HG03045 (cell line): ENCODE measurements around the gene SAE1.
A peak's percentile ranks its signal among the peaks of the same experiment; 100 is the strongest.
"Not testable (repeated sequence)": the region's sequence is repeated elsewhere in the genome, so short reads cannot be mapped to it uniquely, and the experiment has no call there.

Experiments
- ATAC-seq: cut with Tn5 transposase; IDR thresholded peaks from one replicate; pipeline ENCODE4 v1.9.1; 2021; ENCODE audit warnings: mild to moderate bottlenecking, moderate library complexity; ENCODE audit not compliant: unreplicated experiment

The SAE1 gene

DNA sequence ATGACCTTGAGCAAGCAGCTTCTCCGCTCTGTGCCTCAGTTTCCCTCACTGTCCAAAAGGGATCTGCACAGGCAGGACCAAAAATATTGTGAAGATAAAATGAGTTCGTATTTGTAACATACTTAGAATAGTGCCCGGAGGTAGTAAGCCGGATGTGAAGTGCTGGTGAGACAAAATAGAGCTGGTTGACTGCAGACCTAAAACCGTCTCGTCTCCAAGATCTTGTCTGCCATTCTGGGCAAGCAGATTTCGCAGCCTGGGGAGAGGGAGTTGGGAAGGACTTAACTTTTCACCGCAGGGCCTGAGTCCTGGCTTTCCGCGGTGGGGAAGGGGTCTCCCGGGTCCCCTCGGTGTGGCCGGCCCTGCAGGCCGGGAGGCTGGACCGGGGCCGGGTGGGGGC, 108.5 kb downstream of the SAE1 start:
- no peak for ATAC-seq

DNA sequence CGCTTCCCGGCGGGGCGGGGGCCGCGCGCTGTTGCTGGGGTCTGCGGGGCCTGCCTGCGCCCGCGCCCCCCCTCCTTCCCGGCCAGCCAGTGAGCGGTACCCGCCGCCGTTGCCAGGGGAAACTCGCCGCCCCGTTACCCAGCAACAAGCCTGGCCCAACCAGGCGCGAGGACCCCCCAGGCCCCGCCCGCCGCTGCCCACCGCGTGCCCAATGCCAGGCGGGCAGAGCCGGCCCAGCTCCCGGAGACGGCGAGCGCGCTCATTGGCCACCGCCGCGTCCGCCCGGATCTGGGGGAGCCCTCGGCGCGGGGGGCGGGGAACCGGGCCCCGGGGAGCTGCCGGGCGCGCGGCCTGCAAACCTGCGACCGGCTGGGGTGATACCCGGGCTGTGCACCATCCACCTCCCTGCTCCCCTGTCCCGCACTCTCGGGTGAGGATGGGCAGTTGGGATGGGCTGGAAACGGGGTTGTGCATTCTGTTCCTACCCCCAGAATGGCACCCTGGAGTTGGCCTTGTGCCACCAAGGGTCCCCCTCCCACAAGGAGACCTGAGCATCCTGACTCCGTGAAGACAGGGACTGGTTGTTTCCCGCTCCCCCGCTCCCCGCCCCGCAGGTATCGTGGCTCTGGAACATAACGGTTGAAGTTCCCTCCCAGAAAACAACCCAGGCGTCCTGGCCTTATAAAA, 109.1 kb downstream of the SAE1 start:
- ATAC-seq = no peak

DNA sequence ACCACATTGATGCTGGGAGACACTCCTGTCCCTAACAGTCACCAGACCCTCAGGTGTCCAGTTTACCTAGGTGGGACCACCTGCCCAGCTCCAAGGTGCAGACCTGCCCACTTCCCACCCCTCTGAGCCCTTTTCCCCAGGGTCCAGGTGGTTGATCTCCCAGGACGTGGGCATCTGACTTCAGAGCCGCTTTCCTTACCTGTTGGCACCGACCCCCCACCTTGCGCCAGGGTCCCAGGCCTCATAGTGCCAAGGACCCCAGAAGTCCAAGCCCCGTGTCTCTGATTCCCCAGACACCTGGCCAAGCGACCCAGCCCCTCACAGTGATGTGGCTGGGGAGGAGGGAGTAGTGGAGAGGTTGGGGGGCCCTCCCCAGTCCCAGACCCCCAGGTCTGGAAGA, 109.9 kb downstream of the SAE1 start:
- ATAC-seq = no peak

DNA sequence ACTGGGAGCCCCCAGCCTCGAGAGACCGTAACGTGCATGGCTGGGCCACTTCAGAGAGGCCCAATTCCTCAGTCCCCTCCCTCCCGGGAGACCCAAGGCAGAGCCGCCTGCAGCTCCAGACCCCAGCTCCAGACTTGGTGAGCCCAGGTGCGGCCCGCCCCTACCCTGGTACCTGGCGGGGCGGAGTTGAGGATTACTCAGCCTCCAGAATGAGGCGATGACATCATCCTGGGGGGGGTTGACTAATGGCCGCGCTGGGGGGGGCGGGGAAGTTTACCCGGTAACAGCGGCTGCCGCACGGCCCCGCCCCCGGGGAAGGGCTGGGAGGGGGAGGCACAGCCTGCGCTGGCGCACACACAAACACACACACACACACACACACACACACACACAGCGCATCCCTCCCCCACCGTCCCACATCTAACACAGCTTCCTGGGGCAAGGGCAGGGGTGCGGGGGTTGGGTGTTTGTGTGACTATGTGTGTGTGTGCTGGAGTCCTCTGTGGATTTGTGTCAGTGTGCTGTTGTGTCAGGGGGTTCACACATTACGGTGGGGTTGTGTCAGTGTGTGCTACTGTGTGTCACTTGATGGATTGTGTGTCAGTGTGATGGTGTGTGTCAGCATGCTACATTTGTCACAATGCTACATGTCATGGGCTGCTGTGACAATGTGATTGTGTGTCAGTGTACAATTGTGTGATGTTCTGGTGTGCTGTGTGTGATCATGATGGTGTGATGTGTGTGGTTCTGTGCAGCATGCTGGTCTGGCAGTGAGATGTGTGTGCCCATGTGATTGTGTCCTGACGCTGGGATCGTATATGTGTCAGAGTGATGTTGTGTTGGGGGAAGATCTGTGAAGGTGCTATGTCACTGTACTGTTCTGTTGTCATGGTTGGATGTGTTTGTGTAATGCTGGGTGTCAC, 110.6 kb downstream of the SAE1 start:
- ATAC-seq = no peak

DNA sequence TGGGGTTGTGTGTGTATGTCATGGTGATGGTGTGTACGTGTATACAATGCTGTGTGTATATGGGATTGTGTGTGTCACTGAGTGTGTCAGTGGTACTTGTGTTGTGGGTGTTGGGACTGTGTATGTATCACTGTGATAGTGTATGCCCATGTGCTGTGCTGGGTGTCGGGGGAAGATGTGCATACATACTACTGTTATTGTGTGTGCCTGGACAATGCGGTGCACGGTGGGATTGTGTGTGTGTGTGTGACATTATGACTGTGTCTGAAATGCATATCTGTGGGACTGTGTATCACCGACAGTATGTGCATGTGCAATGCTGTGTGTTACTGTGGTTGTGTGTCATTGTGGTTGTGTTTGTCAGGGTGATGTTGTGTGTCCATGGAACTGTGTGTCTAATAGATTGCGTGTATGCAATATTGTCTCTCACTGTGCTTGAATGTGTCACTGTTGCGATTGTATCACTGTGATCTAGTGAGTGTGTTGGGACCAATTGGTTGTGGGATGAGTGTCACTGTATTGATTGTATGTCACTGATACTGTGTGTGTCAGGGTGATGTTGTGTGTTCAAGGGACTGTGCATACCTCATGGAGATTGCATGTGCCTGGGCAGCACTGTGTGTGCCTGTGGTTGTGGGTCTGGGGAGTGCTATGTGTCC, 111.4 kb downstream of the SAE1 start:
- no peak for ATAC-seq

DNA sequence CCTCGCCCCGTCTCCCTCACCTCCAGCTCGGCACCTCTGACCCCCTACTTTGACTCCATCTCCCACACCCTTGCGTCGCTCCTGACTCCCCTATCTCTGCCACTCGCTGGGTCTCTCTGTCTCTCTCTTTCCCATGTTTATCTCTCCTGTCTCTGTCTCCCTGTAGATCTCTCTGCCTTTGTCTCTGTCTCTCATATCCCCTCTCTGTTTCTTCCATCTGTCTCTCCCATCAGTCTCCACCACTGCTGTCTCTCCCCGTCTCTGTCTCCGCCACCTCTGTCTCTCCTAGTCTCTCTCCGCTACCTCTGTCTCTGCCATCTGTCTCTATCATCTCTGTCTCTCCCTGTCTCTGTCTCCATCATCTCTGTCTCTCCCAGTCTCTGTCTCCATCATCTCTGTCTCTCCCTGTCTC, 112.7 kb downstream of the SAE1 start:
- no peak for ATAC-seq

DNA sequence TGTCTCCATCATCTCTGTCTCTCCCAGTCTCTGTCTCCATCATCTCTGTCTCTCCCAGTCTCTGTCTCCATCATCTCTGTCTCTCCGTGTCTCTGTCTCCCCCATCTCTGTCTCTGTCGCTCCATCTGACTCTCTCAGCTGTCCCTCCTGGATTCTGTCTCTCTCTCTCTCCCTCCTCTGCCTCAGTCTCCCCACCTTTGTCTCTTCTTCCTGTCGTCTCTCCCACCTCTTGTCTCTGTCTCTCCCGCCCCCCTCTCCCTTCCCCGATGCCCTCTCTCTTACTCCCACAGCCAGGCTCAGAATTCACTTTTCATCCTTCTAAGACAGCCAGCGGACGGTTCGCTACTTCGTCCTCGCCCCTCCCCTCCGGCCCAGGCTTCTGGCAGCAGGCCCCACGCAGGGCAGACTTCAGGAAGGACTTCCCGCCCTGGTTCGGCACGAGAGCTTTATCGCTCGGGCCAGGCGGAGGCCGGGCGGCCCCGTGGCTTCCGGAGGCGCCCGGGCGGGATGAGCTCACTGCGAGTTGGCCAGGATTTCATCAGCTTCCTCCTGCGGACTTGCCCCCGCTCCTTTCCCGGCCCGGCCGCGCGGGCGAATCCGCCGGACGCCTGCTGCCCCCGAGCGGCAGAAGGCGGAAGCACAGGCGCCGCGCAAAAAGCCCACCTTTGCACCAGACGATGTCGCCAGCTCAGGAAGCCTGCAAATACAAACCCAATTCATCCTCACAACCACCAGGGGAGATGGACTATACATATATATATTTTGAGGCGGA, 113.3 kb downstream of the SAE1 start:
- peak; percentile 45 for ATAC-seq

DNA sequence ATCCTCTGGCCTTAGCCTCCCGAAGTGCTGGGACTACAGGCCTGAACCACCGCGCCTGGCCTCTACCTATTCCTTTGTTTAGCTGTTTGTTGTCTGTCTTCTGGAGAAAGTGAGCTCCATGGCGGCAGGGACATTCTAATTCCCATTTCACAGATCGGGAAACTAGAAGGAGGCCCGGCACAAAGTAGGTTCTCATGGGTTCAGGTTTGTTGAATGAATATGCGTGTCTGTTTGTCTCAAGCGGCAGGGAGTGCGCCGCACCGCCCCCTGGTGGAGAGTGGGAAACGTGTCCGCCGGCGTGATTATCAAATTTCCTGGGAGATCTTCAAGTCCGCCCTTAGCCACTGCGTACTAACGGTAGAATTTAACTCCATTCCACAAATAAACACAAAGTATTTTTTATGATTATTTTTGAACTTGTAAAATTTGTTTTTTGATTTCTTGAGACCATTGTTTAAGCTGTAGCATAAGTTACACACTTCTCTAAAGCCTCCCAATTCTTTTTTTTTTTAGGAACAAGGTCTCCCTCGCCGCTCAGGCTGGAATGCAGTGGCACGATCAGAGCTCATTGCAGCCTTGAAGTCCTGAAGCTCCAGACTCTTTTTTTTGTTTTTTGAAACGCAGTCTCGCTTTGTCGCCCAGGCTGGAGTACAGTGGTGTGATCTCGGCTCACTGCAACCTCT, 116.8 kb downstream of the SAE1 start:
- no peak for ATAC-seq

DNA sequence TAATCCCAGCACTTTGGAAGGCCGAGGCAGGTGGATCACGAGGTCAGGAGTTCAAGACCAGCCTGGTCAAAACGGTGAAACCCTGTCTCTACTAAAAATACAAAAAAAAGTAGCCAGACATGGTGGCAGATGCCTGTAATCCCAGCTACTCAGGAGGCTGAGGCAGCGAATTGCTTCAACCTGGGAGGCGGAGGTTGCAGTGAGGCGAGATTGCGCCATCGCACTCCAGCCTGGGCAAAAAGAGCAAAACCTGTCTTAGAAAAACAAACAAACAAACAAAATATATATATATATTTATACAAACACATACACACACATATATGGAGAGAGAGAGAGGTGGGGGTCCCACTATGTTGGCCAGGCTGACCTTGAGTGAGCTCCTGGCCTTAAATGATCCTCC, 122.4 kb downstream of the SAE1 start:
- not testable (repeated sequence) for ATAC-seq

DNA sequence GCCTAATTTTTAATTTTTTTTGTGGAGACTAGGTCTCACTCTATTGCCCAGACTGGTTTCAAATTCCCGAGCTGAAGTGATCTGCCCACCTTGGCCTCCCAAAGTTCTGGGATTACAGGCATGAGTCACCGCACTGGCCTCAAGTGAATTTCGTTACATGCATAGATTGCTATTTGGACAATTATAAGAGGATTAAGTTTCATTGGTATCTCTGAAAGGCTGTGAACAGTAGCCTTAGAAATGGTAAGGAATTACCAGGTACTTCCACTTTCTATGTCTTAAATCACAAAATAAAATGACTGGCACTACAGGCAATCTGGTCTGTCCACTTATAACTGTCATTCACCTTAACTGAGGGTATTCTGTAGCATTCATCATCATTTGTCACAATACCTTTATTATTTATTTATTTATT, 122.8 kb downstream of the SAE1 start:
- no peak for ATAC-seq

DNA sequence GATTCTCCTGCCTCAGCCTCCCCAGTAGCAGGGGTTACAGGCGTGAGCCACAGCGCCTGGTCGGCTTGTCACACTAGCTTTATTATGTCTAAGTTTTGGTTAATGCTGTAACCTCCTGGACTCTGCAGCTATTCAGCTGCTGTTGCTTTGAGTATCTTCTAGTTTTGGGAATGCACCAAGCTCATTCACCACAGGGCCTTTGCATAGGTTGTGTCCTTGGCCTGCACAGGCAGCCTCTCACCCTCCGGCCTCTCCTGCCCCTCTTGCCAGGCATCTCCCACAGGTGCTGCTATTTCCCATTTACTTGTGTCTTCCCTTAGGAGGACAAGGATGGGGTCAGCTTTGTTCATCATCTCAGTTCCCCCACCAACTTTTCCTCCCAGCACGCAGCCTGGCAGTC, 123.3 kb downstream of the SAE1 start:
- no peak for ATAC-seq

DNA sequence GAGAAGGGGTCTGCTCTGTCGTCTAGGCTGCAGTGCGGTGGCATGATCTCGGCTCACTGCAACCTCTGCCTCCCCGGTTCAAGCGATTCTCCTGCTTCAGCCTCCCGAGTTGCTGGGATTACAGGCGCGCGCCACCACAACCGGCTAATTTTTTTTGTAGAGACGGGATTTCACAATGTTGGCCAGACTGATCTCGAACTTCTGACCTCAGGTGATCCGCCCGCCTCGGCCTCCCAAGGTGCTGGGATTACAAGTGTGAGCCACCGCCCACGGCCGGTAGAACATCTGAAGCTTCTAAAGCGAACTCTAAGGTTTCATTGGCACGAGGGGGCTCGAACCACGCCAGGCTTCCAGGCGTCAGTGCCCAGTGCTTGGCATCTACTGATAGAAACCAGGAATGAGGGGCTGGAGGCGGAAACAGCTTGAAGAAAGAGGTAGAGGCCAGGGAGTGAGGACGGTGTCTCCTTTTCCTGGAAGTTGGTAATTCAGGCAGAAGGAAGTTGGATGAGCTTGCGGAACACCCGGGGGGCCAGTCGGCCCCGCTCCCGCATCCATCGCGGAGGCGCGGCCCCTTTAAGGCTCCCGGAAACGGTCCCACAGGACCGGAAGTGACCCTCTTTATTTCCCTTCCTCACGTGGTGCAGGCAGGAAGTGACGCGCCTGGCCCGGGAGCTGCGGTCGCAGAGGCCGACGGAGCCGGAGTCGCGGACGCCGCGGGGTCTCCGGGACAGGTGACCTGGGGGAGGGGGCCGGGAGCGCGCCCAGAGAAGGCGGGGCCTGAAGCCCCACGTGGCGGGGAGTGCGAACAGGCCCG, 125.5 kb downstream of the SAE1 start, which contains the start of gene CCDC9:
Gene CCDC9 (plus strand): TSS at position 647 of the 814 bp plus-strand sequence. CDS start 1,876 bp downstream, outside the sequence.
- peak; percentile 53 for ATAC-seq

DNA sequence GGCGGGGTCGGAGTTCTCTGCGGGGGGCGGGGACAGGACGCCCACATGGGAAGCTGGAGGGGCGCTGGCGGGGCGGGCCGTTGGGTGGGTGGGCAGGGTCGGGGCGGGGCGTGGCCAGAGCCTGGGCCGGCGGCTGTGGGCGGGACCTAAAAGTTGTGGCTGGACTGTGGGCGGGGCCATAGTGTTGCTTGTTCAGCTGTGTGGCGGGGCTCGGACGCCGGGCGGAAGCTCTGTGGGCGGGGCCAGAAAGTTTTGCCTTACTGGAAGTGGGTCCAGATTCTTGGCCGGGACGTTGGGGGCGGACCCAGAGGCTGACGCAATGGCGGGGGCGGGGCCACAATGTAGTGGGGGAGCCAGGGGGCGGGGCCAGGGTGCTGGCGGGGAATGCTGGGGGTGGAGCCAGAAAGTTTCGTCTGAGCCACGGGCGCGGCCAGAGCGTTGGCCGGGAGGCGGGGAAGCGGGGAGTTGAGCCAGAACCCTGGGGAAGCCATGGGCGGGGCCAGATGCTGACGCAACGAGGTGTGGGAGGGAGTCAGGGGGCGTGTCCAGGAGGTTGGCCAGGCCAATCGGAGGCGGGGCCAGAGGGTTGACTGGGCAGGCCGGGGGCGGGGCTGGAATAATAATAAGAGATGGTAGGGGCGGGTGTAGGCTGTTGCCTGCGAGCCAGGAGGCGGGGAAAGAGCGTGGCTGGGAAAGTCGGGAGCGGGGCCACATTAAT, 126.2 kb downstream of the SAE1 start:
- peak; percentile 69 for ATAC-seq

DNA sequence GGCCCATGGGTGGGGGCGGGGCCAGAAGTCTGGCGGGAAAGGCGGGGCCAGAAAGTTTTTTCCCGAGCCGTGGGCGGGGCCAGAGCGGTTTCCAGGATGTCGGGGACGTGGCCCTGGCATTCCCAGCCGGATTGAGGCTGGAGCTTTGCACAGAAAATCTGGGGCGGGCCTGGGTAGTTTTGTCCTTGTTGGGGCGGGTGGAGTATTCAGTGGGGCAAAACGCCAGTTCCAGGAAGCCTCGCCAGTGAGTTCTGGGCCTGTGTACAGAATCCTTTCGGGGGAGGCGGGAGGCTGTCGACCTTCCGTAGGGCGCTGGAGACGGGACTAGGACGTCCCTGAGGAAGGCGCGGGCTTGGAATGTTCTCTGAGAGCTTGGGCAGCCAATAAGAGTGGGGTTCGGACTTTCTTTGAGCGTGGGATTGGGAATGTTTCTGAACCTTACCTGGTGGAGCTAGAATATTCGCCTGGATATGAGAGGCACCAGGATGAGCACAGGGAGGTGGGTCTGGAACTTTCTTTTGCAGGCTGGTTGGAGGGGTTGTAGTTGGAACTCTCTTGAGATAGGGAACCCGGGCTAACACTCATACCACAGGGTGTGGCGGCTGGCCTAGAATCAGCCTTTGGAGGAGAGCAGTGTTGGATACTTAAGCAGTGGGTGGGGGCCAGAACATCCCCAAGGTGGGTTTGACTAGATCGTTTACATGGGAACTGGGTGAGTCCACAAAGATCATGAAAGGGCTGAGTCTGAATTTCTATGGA, 127.0 kb downstream of the SAE1 start:
- no peak for ATAC-seq

DNA sequence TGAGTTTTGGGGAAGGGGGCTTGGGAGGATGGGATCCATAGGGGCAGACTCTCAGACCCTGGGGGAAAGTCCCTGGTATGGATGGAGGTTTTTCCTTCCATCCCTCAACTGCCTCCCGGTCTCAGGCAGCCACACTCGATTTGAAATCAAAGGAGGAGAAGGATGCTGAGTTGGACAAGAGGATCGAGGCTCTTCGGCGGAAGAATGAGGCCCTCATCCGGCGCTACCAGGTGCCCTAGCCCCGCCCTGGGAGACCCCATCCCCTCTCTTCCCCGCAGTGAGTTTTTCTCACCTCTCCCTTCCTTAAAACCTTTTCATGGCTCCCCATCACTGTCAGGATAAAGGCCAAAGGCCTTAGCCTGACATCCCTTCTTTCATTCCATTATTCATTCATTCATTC, 127.8 kb downstream of the SAE1 start:
- no peak for ATAC-seq

DNA sequence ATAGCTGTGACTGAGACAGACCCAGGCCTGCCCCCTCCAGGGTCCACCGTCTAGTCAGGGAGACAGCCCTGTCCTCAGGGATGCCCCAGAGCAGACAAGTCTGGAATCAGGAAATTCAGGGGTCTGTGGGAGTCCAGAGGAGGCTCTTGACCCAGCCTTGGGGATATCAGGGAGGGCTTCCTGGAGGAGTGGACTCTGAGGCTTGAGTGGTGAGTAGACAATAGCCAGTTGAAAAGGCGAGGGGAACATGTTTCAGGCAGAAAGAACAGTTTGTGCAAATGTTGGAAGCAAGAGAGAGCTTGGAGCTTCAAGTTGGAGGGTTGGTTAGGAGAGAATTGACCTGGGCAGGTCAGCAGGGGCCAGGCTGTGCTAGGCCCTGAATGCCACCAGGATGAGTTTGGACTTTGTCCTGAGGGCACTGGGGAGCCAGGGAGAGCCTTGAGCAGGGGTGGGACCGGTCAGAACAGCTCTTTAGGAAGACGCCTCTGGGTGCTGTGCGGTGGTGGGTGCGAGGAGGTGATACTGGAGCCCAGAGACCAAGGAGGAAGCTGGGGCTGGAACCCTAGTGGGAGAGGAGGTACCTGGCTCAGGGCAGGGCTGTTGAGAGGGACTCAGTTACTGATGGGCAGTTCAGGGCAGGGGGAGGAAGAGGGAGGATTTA, 128.4 kb downstream of the SAE1 start:
- ATAC-seq = no peak
